HEK293T (cell line): ENCODE data around the gene C1RL.

ENCODE experiments used
- ARNT ChIP-seq: fragments of 450-650 bp; IDR thresholded peaks from 2 replicates; pipeline ENCODE4 v1.6.1; 2017; ENCODE audit warnings: mild to moderate bottlenecking
- BHLHE40 ChIP-seq: fragments of 450-650 bp; IDR thresholded peaks from 2 replicates; pipeline ENCODE4 v1.6.1; 2016; ENCODE audit warnings: mild to moderate bottlenecking, moderate library complexity, borderline replicate concordance
- ELF4 ChIP-seq: fragments of 450-650 bp; IDR thresholded peaks from 2 replicates; pipeline ENCODE4 v1.6.1; 2017; ENCODE audit warnings: antibody characterized with exemption
- FOXA1 ChIP-seq: fragments of 450-650 bp; IDR thresholded peaks from 2 replicates; pipeline ENCODE4 v1.6.1; 2016; ENCODE audit warnings: mild to moderate bottlenecking
- FOXK2 ChIP-seq: fragments of 450-650 bp; IDR thresholded peaks from 2 replicates; pipeline ENCODE4 v1.6.1; 2016; ENCODE audit warnings: mild to moderate bottlenecking
- FOXM1 ChIP-seq: fragments of 450-650 bp; IDR thresholded peaks from 2 replicates; pipeline ENCODE4 v1.6.1; 2017; ENCODE audit warnings: mild to moderate bottlenecking, borderline replicate concordance
- HDGF ChIP-seq: fragments of 450-650 bp; IDR thresholded peaks from 2 replicates; pipeline ENCODE4 v1.6.1; 2017; ENCODE audit warnings: antibody characterized with exemption, borderline replicate concordance
- L3MBTL2 ChIP-seq: fragments of 450-650 bp; conservative IDR thresholded peaks from 2 replicates; pipeline ENCODE4 v1.6.1; 2016; ENCODE audit warnings: mild to moderate bottlenecking
- LEF1 ChIP-seq: fragments of 450-650 bp; IDR thresholded peaks from 2 replicates; pipeline ENCODE4 v1.6.1; 2017; ENCODE audit warnings: mild to moderate bottlenecking, borderline replicate concordance
- NFRKB ChIP-seq: fragments of 450-650 bp; IDR thresholded peaks from 2 replicates; pipeline ENCODE4 v1.6.1; 2016; ENCODE audit warnings: mild to moderate bottlenecking, moderate library complexity
- SP1 ChIP-seq: fragments of 450-650 bp; IDR thresholded peaks from 2 replicates; pipeline ENCODE4 v1.6.1; 2017
- SUZ12 ChIP-seq: fragments of 450-650 bp; IDR thresholded peaks from 2 replicates; pipeline ENCODE4 v1.6.1; 2016; ENCODE audit warnings: mild to moderate bottlenecking
- TARDBP ChIP-seq: fragments of 450-650 bp; IDR thresholded peaks from 2 replicates; pipeline ENCODE4 v1.6.1; 2016
- ZNF384 ChIP-seq: fragments of 450-650 bp; IDR thresholded peaks from 2 replicates; pipeline ENCODE4 v1.6.1; 2016

GRCh38 chr12:7120166-7120565 lies 11.2 kb upstream of the C1RL start:
- no peak for TF ChIP-seq L3MBTL2
- TF ChIP-seq SP1: no peak
- TF ChIP-seq FOXM1: no peak
- no peak for TF ChIP-seq TARDBP
- TF ChIP-seq FOXA1: no peak
- no peak for TF ChIP-seq SUZ12
- TF ChIP-seq ELF4: no peak
- TF ChIP-seq ARNT: no peak
- TF ChIP-seq NFRKB: no peak
- TF ChIP-seq ZNF384: no peak
- no peak for TF ChIP-seq HDGF
- no peak for TF ChIP-seq LEF1
- TF ChIP-seq FOXK2: no peak
- TF ChIP-seq BHLHE40: no peak
